K562 (cell line): Measurements from ENCODE around the gene ORMDL3. TPM values are rescaled to one million over a fixed set of nuclear protein-coding genes. Genes with fewer than 3 reads are reported as not detected.
A peak's percentile ranks its signal among the peaks of the same experiment; 100 is the strongest.

Experiments used
- ATAC-seq: fragments of 200-7000 bp; cut with Tn5 transposase; 3 replicates; pipeline ENCODE4 v1.9.1; 2020; ENCODE audit warnings: moderate library complexity
- BruUV-seq: library from RNA; stranded (reverse); fragments of 400-500 nt; replicated peaks from 2 replicates; lab custom pipeline; 2021; lab: Mats Ljungman, UMichigan
- CTCF ChIA-PET: fragments of 300-600 bp; formaldehyde crosslinking; extraction: SDS; loops from one replicate; lab custom pipeline; 2021; ENCODE audit warnings: low intra/inter-chr PET ratio; lab: Yijun Ruan, JAX
- POLR2A ChIA-PET: fragments of 300-600, 350-650 bp; sonication (Branson Sonifier 250); formaldehyde crosslinking; extraction: SDS; loops from one replicate; lab custom pipeline; 2021; ENCODE audit warnings: antibody characterized with exemption, inconsistent platforms; lab: Yijun Ruan, JAX
- DNase-seq, 4 experiments: peaks; one replicate each; pipeline versions ENCODE4 v3.0.0 to v3.0.0-alpha.2; 2011 to 2018; ENCODE audit warnings: low spot score in 3 of 4, mixed read lengths in 3 of 4; ENCODE audit errors: extremely low read depth in 1 of 4
- FAIRE-seq: peaks from 2 replicates; lab custom pipeline; 2011; peaks lifted over from hg19 to GRCh38; lab: Jason Lieb, UNC
- H2AFZ ChIP-seq: 2 replicates; pipeline ENCODE4 v1.6.0; 2011; ENCODE audit warnings: low read depth, low read length, control low read depth, inconsistent platforms
- H3K27ac ChIP-seq: fragments of 200-600 bp; 3 replicates; pipeline ENCODE4 v1.8.0; 2011; ENCODE audit warnings: low read depth, mild to moderate bottlenecking, control low read depth, inconsistent platforms, low read length, moderate library complexity, mixed read lengths; ENCODE audit errors: extremely low read depth
- H3K27me3 ChIP-seq, 2 experiments: fragments of 300-600 bp in 1 of 2; 2 replicates in 1 of 2; 3 replicates in 1 of 2; pipeline versions ENCODE4 v1.6.0 to v1.8.0; 2011; ENCODE audit warnings: inconsistent platforms in 2 of 2, low read length in 2 of 2, mild to moderate bottlenecking in 1 of 2, mixed read lengths in 1 of 2, moderate library complexity in 1 of 2; ENCODE audit not compliant: control insufficient read depth in 2 of 2, insufficient read depth in 2 of 2
- H3K36me3 ChIP-seq: fragments of 300-600 bp; 3 replicates; pipeline ENCODE4 v1.8.0; 2011; ENCODE audit warnings: mild to moderate bottlenecking, low read length, inconsistent platforms; ENCODE audit not compliant: control insufficient read depth, insufficient read depth
- H3K4me1 ChIP-seq, 2 experiments: fragments of 200-600 bp in 1 of 2; replicated peaks in 1 of 2; 2 replicates in 1 of 2; 3 replicates in 1 of 2; pipeline versions ENCODE4 v1.5.1 to v1.8.0; 2011; ENCODE audit warnings: inconsistent platforms in 2 of 2, low read length in 2 of 2, mild to moderate bottlenecking in 1 of 2, mixed read lengths in 1 of 2, moderate library complexity in 1 of 2; ENCODE audit not compliant: control insufficient read depth in 2 of 2, insufficient read depth in 2 of 2
- H3K4me2 ChIP-seq: 2 replicates; pipeline ENCODE4 v1.6.1; 2011; ENCODE audit warnings: low read length, control low read depth, inconsistent platforms, mixed read lengths; ENCODE audit not compliant: insufficient read depth
- H3K4me3 ChIP-seq: fragments of 200-600 bp; sonication (generic), shearing (Covaris generic); 2 replicates; pipeline ENCODE4 v1.5.1; 2016; ENCODE audit warnings: control low read depth, inconsistent platforms
- H3K79me2 ChIP-seq: fragments of 200-600 bp; 3 replicates; pipeline ENCODE4 v1.8.0; 2011; ENCODE audit warnings: low read length, inconsistent platforms; ENCODE audit not compliant: control insufficient read depth, insufficient read depth
- H3K9ac ChIP-seq, 2 experiments: 2 replicates each; pipeline versions ENCODE4 v1.6.0 to v1.6.1; 2011; ENCODE audit warnings: low read depth in 2 of 2, low read length in 2 of 2, control low read depth in 1 of 2, inconsistent platforms in 1 of 2, mild to moderate bottlenecking in 1 of 2, mixed read lengths in 1 of 2; ENCODE audit not compliant: insufficient read depth in 1 of 2
- H3K9me1 ChIP-seq: one replicate; pipeline ENCODE4 v1.6.0; 2011; ENCODE audit warnings: inconsistent platforms, mild to moderate bottlenecking, low read length, moderate library complexity; ENCODE audit not compliant: control insufficient read depth, insufficient read depth
- H3K9me3 ChIP-seq: replicated peaks from 2 replicates; pipeline ENCODE4 v1.5.1; 2011; ENCODE audit warnings: low read depth, low read length, inconsistent platforms; ENCODE audit not compliant: control insufficient read depth, insufficient read depth
- H4K20me1 ChIP-seq: replicated peaks from 2 replicates; pipeline ENCODE4 v1.6.1; 2011; ENCODE audit warnings: low read length, inconsistent platforms, mixed read lengths; ENCODE audit not compliant: control insufficient read depth, insufficient read depth
- CTCF ChIP-seq, 3 experiments: IDR thresholded peaks in 2 of 3; conservative IDR thresholded peaks in 1 of 3; 2 replicates each; pipeline ENCODE4 v1.5.1; 2011 to 2012; ENCODE audit warnings: low read length in 3 of 3, mild to moderate bottlenecking in 3 of 3, control low read depth in 2 of 3, improper control_type of control experiment in 1 of 3, inconsistent platforms in 1 of 3, low read depth in 1 of 3, mixed read lengths in 1 of 3, moderate library complexity in 1 of 3; ENCODE audit not compliant: insufficient read depth in 2 of 3
- E4F1 ChIP-seq: fragments of 250-450 bp; sonication (Bioruptor Pico); IDR thresholded peaks from 2 replicates; pipeline ENCODE4 v1.5.0; 2021; ENCODE audit warnings: mild to moderate bottlenecking, borderline replicate concordance
- HMGXB4 ChIP-seq: sonication (generic); formaldehyde crosslinking; IDR thresholded peaks from 2 replicates; pipeline ENCODE4 v1.8.1; 2023; ENCODE audit warnings: mild to moderate bottlenecking, missing genetic modification reagents
- SNIP1 ChIP-seq: fragments of 450-650 bp; IDR thresholded peaks from 2 replicates; pipeline ENCODE4 v1.7.1; 2017; ENCODE audit warnings: low read depth, mild to moderate bottlenecking
- ZNF311 ChIP-seq: fragments of 250-450 bp; sonication (Bioruptor Pico); IDR thresholded peaks from 2 replicates; pipeline ENCODE4 v1.4.0; 2020; ENCODE audit warnings: mild to moderate bottlenecking, moderate library complexity
- WGBS: fragments of 100-300 bp; shearing (Covaris generic); methylation state at CpG from one replicate; pipeline ENCODE4 v1.1.6; 2016; ENCODE audit warnings: low coverage, mixed read lengths; ENCODE audit not compliant: insufficient coverage; ENCODE audit errors: missing lambda C conversion rate; 5-methylcytosine and 5-hydroxymethylcytosine counted together
- in situ Hi-C: fragments of 300-500 bp; cut with MboI; formaldehyde crosslinking; loops from 4 replicates; pipeline ENCODE4 v1.15.0; 2018; ENCODE audit warnings: inconsistent platforms, mixed read lengths
- intact Hi-C: fragments of 100-400 bp; cut with micrococcal nuclease; formaldehyde crosslinking; loops from 2 replicates; pipeline ENCODE4 v1.14.2; 2022
- polyA plus RNA-seq, 8 experiments: library from polyadenylated mRNA; depleted of rRNA in 4 of 8; stranded (reverse) in 5 of 8; unstranded in 3 of 8; fragments of >200 nt; fragmentation: Nextera tagmentation in 2 of 8; fragmentation: Illumina TruSeq in 1 of 8; extraction: Ambion mirVana in 2 of 8; extraction: Trizol in 1 of 8; gene quantifications; 2 replicates each; pipeline versions ENCODE4 v1.2.1 to v1.2.3, GENCODE V29; 2011 to 2014; ENCODE audit warnings: inconsistent platforms in 1 of 8, missing spikeins in 1 of 8
- total RNA-seq, 7 experiments: library from RNA; depleted of rRNA in 6 of 7; stranded (reverse); fragments of >200 nt in 6 of 7; fragmentation: Illumina TruSeq in 2 of 7; extraction: Trizol in 2 of 7; gene quantifications; 2 replicates each; pipeline versions ENCODE4 v1.2.1 to v1.2.3, GENCODE V29; 2011 to 2021; ENCODE audit warnings: low replicate concordance in 1 of 7

The ORMDL3 gene
- total and polyA plus RNA-seq, 9 of the 15 experiments (the other 6 are each of a cell fraction or from before 2014, with no cell fraction given) = 2.7 to 57.4 (median 27.1) TPM

GRCh38 chr17:39938140-39938869, 10.9 kb upstream of the ORMDL3 start:
- BruUV-seq = no TSS peak
- WGBS = 30% methylated on average over 8 of the region's 8 CpGs
- H3K9me1 ChIP-seq = no peaks in the 10 kb centered on the region
- TF ChIP-seq HMGXB4 (CRISPR knock-in tag) = no peak
- no peak for TF ChIP-seq E4F1
- TF ChIP-seq CTCF (IDR thresholded peaks at IDR 0.05 in 2 of 3, conservative IDR thresholded peaks at IDR 0.05 in 1 of 3; ENCODE audit: insufficient read depth in 2 of 3, low read depth in 1 of 3, low read length in 3 of 3) = peak in 1 of 3 experiments; percentile 29; a peak in 2 of 6 replicates
- no peak for TF ChIP-seq SNIP1
- TF ChIP-seq ZNF311 (CRISPR knock-in tag) = no peak
- in situ Hi-C loops = no loop called here
- H3K27ac ChIP-seq = no peak overlapping the region
- no peaks in the 10 kb centered on the region for H3K36me3 ChIP-seq
- H2AFZ ChIP-seq = peak overlapping the region; percentile 42; the same call in 1 of the 2 replicates
- no peak overlapping the region for H3K4me3 ChIP-seq
- no peaks in the 10 kb centered on the region; a peak in 1 of 5 replicates for H3K27me3 ChIP-seq
- ChIA-PET CTCF (no interaction called here), POLR2A (interaction anchor here (0.8 to 0.9 kb wide), 2 partner anchors 12 to 42 kb away, joined by 3 to 4 read pairs; partner anchors contain the start of gene PSMD3)
- H3K4me2 ChIP-seq = no peak overlapping the region
- no peaks in the 10 kb centered on the region for H3K9me3 ChIP-seq
- H3K79me2 ChIP-seq = no peaks in the 10 kb centered on the region
- DNase-seq (no peak), FAIRE-seq (peak; percentile 26), ATAC-seq (peak; percentile 36; the same call in 1 of the 3 replicates)
- peaks cover 17 to 21% of the 10 kb centered on the region in 2 experiments for H3K4me1 ChIP-seq
- intact Hi-C loops = no loop called here
- H3K9ac ChIP-seq = no peak overlapping the region
- 0 out of 2 replicates have a peak, but pooled peaks cover 3% of the 10 kb centered on the region for H4K20me1 ChIP-seq
